Gastrocnemius medialis (tissue), 4 donors: Measurements from ENCODE around the gene TMSB10.

ENCODE experiments used
- POLR2A ChIP-seq, 2 donors: fragments of 450-650 bp; IDR thresholded peaks; one replicate each; pipeline ENCODE4 v1.6.1; 2017; ENCODE audit warnings: antibody characterized with exemption in 2 of 2, mild to moderate bottlenecking in 2 of 2, moderate library complexity in 2 of 2
- TF ChIP-seq, protein P1 (sequence below), 5 experiments: fragments of 450-650 bp in 3 of 5; fragments of 200-600 bp in 2 of 5; sonication (generic) in 2 of 5; IDR thresholded peaks in 4 of 5; conservative IDR thresholded peaks in 1 of 5; 1 replicate in 4 of 5; 2 replicates in 1 of 5; pipeline ENCODE4 v1.5.1; 2016 to 2019; ENCODE audit warnings: antibody characterized with exemption in 5 of 5, mild to moderate bottlenecking in 3 of 5, moderate library complexity in 3 of 5

DNA sequence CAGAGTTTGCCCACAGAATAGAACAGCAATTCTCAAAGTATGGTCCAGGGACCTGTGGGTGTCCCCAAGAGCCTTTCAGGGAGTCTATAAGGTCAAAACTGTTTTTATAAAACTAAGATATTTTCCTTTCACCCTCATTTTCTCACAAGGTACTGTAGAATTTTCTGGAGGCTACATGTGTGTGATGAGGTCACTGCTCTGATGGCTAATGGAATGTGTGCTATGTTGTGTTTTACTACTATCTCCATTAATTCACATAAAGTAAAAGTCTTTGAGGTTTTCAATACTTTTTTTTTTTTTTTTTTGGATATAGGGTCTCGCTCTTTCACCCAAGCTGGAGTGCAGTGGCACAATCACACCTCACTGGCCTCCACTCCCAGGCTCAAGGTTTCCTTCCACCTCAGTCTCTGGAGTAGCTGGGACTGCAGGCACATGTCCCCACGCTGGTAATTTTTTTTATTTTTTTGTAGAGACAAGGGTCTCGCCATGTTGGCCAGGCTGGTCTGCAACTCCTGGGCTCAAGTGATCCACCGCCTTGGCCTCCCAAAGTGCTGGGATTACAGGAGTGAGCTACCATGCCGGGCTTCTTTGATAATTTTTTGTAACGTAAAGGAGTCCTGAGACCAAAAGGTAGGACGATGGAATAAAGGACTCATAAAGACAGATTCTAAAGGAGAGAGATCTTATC is 26.4 kb upstream of the TMSB10 start:
- TF ChIP-seq, protein P1, sequence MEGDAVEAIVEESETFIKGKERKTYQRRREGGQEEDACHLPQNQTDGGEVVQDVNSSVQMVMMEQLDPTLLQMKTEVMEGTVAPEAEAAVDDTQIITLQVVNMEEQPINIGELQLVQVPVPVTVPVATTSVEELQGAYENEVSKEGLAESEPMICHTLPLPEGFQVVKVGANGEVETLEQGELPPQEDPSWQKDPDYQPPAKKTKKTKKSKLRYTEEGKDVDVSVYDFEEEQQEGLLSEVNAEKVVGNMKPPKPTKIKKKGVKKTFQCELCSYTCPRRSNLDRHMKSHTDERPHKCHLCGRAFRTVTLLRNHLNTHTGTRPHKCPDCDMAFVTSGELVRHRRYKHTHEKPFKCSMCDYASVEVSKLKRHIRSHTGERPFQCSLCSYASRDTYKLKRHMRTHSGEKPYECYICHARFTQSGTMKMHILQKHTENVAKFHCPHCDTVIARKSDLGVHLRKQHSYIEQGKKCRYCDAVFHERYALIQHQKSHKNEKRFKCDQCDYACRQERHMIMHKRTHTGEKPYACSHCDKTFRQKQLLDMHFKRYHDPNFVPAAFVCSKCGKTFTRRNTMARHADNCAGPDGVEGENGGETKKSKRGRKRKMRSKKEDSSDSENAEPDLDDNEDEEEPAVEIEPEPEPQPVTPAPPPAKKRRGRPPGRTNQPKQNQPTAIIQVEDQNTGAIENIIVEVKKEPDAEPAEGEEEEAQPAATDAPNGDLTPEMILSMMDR (IDR thresholded peaks at IDR 0.05 in 4 of 5, conservative IDR thresholded peaks at IDR 0.05 in 1 of 5) = no peak
- no peak for TF ChIP-seq POLR2A (IDR thresholded peaks at IDR 0.05)
